TTC549 (cell line): ENCODE measurements around the gene PDK2.

Experiments used
- FAIRE-seq: peaks from 2 replicates; lab custom pipeline; 2012; peaks lifted over from hg19 to GRCh38; lab: Jason Lieb, UNC

The PDK2 gene

DNA sequence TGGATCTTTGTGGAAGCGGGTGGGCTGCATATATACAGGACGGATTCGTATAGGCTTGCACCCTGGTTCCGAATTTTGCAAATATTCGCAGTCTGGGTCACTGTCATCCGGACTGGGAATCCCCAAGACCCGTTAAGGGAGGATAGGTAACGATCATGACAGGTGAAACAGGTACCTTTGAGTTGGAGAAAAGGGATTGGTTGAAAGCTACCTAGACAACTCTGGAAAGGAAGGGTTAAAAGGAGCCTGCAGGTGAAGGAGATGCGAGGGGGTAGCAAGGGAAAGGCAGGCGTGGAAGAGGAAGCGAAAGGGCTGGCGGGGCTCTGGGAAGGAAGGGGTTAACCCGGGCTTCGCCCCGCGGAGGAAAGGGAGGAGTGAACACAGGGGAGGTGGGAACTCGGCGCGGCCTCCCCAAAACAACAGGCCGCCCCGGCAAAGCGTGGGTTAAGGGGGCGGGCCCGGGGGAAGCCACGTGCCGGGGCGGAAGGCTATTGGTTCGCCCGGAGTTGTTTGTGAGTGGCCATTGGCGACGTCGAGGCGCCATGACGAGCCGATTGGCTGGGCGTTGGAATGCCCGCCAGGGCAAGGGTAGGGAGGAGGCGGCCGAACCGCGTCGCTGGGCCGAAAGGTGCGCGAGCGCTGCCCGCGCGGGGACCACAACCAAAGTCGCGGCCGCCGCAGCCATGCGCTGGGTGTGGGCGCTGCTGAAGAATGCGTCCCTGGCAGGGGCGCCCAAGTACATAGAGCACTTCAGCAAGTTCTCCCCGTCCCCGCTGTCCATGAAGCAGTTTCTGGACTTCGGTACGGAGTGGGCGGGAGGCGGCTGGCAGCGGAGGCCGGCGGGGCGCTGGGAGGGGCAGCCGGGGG is at the start of gene PDK2:
TSS of gene PDK2 (plus strand) at position 599 of the 867 bp plus-strand sequence. CDS start at position 684, 85 bp downstream.
- peak; percentile 84 for FAIRE-seq

DNA sequence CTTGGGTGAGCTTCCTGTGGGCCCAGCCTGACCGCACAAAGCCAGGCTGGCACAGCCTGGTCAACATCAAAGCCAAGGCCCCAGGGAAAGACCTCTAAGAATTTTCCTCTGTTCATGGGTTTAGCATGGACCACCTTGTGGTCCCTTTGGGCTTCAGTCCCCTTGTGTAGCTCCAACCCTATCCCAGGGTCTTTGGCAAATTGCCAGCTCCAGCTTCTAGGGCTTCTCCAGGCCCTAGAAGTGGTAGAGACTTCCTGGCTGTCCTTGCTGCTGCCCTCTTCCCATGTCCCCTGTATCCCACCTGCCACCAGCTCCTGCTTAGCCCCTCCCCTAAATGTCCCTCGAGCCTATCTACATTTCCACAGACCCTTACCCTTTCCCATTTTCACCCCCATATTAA is 49.0 kb upstream of the PDK2 start:
- FAIRE-seq = no peak

DNA sequence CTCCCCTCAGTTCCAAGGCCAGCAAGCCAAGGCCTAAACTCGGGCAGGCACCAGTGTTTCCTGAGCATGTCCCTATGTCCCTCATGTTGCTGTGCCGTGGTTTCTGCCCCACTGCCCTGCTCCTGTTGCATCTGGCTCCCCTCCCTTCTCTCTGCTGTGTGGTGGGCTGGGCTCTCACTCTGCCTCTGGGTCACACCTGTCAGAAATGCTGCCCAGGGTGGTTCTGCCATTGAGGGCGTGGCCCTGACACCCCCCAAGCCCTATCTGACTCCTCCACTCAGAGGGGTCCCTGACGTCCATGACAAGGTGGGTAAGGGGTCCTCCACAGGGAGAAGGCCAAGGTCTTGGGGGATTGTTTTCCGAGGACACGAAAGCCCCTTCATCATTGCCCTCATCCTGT is 48.5 kb upstream of the PDK2 start:
- FAIRE-seq = no peak

DNA sequence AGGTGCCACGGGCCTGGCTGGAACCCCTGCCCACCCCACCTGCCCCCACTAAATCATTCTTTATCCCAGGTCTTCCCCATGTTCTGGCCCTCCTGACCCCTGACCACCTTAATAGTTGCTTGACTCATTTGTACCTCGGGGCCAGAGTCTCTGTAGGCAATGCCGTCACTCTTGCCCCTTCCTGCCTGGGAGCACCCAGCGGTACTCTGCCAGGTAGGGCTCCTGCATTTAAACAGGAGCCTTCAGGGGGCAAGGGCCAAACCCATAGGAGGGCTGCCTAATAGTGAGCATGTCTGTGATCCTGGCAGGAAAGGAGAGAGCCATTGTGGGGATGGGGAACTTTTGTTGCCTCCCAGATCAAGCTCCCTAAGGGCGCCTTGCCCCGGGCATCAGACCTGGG is 48.1 kb upstream of the PDK2 start:
- FAIRE-seq = no peak

DNA sequence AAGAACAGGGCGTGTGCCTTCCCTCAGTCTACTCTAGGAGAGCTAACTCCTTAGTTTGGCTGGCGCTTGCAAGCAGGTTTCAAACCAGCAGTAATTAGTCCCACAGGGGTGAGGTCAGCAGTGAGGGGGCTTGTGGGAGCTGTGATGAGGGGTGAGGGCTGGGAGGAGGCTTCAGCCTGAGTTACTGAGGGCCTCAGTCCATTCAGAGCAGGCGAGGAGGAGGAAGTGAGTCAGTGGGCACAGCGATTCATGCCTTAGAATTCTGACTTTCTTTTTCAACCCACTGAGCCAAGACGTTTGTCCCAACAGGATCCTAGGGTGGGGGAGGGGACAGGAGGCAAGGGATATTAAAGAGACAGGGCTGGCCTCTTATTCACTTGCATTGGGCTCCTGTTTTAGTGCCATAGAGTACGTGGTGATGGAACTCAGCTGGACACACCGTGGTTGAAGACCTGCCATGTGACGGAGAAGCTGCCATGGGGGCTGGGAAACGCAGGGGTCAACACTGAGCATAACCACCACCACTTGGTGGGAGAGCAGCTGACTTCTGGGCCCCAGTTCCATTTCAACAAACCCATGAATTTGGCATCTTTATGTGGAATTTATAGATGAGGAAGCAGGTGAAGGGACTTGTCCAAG is 47.5 kb upstream of the PDK2 start:
- no peak for FAIRE-seq

DNA sequence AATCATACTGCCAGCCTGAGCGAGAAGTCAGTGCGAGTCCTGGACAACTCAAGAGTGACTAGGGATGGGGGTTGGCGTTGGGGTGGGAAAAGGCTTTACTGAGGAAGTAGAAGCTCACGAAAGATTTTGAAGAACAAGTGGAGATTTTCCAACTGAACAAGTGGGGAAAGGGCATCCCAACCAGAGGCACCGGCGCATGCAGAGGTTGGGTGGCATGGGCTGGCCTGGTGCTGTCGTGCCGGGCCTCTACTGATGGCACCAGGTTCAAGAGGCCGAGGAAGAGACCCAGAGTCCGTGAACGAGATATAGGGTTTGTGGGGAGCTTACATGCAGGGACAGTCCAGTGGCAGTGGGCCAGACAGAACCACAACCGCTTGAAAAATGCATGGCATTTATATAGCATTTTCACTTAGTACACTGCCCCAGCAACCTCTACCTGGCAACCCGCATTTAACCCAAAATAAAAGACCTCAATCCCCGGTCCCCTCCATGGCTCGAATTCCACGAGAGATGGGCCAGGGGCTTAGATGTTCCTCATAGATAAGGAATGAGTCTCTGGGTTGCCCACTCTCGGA is 46.9 kb upstream of the PDK2 start:
- FAIRE-seq = no peak

DNA sequence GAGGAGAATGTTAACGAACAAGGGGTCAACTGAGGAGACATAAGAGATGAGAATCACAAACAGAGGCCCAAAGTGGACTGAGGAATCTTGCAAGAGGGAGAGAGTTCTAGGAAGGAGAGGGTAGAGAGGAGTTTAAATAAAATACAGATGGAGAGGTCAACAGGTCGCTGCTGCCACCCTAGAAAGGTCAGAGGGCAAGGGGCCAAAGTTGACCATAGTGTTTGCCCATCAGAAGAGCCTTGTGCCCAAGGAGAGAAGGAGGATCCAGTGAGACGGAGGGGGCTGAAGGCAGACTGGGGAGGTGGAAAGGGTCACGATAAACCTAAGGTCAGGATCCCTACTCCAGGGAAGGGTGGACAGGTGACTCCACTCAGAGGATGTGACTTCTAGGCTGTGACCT is 46.2 kb upstream of the PDK2 start:
- FAIRE-seq = no peak

DNA sequence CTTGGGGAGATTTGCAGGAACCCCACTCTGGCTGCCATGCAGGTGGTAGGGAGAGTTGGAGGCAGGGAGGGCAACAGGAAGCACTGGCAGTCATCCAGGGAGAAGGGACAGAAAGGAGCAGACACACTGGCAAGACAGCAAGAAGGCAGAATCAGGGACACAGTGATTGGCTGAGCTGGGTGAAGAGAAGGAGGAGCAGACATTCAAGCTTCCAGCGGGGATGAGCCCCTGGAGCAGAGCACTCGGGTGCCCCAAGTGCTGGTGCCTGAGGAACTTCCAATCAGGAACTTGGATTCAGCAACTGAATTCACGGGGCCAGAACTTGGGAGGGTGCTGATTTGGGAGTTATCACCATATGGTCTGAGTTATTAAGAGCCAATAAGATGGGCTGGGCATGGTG is 45.5 kb upstream of the PDK2 start:
- FAIRE-seq = no peak

DNA sequence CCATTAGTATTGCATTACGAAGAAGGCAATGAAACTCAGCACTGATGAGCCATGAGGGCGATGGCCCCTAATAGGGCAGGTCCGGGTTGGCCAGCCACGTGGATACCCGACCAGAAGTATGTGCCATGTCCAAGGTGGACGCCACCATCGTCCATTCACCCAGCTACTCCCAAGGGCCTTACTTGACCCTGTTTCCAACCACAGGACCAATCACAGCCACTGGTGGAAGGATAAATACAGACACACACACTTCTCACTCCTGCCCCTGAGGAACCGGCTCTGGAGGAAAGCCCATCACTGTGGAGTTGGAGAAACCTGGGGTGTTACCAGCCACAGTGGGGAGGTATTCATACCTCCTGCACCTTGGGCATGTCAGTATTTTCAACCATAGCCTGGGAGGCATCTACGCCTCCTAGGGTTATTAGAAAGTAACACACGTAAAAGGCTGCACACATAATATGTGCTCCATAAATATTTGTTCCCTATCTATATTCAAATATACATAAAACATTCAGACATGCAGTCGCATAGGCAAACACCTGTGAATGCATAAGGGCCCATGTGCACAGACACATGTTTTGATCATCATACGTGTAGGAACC is 44.6 kb upstream of the PDK2 start:
- no peak for FAIRE-seq

DNA sequence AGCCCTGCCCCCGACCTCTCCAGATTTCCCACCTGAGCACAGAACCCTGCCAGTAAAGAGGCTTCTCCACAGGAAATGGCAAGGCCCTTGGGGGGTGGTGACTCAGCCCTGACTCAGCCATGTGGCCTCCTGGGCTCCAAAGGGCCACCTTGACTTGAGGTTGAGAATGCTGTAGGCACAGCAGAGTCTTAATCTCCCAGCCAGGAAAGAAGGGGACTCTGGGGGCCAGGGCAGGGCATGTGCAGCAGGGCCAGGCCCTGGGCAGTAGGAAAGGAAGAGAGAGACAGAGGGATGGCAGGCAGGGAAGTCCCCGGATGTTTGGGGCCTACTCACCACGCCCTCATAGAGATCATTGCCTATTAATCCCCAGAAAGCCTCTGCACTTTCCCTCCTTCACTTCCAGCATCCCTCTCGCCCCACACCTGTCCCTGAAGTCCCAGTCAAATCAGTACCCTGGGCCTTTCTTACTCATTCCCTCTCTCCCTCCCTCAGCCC is 44.0 kb upstream of the PDK2 start:
- no peak for FAIRE-seq

DNA sequence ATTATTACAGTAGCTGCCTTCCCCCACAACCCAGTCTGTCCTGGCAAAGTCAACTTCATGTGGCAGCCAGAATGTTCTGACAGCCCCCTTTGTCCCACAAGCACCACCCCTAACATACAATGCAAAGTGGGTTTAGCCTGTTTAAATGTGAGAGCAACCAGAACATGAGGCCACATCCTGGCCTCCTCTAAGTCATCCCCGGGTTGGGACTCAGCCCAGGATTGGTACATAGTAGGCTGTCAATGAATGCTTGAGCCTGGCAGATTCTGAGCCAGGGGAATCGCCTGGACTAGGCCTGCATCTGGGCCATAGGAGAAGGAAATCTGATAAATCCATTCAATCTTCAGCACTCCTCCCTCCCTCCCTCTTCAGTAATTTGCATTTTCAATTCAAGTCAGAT is 43.5 kb upstream of the PDK2 start:
- FAIRE-seq = no peak

DNA sequence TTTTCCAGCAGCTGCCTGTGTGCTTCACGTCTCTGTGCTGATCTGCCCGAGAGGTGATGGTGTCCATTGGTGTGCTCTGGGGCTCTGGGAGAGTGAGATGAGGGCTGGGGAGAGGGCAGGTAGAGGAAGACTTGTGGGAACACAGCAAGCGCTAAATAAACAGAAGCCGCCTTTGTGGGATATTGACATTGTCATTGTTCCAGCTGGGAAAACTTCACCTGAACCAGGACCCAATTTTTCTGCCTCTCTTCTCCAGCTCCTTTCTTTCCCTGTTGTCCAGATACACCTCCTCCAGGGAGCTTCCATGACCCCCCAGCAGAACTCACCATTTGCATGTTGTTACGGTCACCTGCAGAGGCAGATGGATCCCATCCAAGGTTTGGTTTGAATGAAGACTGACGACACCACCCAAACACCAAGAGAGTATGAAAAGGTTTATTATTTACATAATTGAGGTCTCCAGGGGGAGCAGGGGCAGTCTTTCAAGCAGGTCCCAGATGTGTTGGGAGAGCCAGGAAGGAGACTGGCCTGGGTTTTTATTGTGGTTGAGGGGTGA is 42.8 kb upstream of the PDK2 start:
- no peak for FAIRE-seq

DNA sequence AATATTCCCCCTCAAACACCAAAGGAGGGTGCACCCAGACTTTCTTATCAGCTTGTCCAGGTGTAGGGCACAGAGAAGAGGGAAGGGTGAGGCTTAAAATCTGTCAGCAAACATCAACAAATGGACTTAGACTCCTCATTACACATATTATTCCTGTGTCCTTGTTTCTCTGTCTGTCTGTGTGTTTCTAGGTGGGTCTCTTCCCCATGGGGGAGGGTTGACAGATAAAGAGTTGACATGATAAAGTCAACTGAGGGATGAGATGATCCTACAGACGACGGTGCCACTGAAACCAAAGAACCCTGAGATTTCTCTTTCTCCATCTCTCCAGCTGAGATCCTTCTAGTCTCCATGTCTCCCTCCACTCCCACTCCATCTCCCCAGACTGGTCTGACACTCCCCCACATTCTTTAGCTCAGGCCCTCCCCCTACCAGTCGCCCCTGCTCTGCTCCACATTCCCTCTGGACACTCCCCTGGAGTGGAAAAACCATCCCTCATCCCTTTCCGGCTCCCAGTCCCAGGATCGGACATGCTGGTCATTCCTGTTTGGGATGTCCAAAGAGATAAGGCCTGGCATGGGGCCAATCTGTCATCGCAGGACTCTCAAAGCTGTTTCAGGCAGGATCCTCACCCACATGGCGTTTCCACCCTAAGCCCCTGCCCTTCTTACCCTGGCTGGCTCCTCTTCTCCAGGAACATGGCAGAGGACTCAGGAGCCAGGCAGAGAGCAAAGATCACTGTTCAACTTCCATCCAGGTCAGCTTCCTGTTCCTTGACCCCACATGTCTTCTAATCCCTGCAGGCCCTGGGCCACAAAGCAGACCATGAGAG is 42.1 kb upstream of the PDK2 start:
- FAIRE-seq = no peak

DNA sequence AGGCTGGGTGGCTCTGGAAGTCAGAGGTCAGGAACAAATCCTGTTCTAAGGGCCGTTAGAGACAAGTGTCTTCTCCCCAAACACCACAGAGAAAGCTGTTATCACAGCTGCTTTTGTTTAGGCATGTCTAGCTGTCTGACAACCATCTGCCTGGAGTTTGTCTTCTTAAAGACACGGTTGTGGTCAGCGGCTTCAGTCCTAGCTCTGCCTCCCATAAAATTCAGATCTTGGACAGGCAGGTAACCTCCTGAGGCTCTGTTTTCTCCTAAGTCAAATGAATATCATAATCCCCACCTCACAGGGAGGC is 41.5 kb upstream of the PDK2 start:
- no peak for FAIRE-seq

DNA sequence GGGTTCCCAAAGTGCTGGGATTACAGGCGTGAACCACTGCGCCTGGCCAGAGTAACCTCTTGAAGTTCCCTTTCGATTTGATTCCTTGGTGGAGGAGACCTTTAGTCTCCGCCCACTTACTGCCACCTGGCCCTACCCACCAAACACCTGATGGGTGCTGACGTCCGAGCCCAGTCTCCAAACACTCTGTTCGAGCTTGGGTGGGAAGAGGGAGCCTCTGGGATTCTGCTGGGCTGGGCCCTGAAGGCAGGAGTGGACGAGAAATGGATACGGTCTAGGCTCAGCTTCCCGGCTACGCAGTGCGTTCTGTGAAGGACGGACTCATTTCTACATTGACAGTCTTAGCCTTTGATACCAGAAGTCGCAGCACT is 40.1 kb upstream of the PDK2 start:
- no peak for FAIRE-seq

DNA sequence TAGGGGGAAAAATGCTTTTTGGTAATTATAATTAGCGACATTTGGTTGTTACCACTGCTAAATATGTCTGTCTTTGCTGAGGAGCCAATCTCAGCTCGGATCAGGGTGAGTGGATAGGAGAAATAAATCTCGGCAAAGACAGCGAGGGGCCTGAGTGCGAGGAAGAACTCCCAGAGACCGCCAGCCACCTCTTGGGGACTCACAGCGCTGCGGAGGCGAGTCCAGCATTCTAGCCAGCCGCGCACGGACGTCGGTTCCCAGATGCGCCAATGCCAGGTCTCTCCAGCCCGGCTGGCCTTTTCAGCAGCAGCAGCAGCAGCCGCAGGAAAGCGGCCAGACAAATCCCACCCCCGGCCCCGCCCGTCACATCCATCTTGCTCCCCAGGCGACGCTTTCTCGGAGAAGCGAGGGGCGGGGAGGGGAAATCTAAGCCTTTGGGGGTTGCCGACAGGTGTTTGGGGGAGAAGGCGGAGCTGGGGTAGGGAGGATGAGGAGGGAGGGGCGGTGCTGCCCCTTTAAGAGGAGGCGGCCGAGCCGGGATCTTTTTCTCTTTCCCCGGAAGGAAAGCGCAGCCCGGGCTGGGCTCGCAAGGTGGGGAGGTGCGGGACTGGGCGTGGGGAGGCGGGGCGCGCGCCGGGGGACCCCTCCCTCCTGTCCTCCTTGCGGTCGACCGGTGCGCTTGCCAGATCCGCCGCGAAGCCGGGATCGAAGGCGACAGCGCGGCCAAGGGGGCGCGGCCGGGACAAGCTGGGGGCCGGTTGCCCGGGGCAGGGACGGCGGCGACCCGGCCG is 39.5 kb upstream of the PDK2 start, which contains the start of gene ITGA3:
TSS of gene ITGA3 (plus strand) at position 685 of the 791 bp plus-strand sequence. CDS start 330 bp downstream, outside the sequence.
- FAIRE-seq = no peak

DNA sequence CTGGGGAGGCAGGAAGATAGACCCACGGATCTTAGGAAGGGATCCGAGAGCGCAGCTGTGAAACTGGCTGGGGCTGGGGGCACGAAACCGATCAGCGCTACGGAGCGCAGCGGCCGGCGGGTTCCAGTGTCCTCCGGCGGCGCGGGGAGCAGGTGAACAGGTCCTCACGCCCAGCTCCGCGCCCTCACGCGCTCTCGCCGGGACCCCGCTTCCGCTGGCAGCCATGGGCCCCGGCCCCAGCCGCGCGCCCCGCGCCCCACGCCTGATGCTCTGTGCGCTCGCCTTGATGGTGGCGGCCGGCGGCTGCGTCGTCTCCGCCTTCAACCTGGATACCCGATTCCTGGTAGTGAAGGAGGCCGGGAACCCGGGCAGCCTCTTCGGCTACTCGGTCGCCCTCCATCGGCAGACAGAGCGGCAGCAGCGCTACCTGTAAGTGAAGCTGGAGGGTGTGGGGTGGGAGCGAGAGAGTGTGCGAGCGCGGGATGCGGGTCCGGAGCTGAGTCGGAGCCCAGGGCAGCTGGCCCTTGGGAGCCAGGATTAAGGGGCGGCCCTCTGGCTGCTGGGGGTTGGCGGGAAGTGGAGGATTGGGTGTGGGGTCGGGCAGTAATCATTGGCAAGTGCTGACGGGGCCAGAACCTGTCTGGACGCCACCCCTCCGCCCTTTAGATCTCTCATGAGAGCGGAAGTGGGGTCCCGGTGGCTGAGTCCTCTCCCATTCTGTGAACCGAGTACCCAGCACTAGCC is 38.8 kb upstream of the PDK2 start:
- no peak for FAIRE-seq

DNA sequence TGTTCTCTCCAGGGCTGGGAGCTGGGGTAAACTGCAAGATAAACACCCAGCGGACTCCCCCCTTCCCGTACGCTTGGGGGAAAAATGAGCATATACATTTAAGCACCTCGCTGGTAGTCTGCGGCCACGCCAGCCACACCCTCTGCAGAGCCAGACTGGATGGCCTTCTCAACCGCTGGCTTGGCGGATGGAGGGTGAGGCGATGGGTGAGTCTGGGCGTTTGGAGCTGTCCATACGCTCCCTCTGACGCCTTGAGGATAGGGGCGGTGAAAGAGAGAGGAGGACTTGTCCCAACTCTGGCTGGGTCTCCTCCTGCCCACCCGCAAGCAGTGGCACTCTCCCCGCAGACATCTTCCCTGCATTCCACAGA is 38.2 kb upstream of the PDK2 start:
- no peak for FAIRE-seq

DNA sequence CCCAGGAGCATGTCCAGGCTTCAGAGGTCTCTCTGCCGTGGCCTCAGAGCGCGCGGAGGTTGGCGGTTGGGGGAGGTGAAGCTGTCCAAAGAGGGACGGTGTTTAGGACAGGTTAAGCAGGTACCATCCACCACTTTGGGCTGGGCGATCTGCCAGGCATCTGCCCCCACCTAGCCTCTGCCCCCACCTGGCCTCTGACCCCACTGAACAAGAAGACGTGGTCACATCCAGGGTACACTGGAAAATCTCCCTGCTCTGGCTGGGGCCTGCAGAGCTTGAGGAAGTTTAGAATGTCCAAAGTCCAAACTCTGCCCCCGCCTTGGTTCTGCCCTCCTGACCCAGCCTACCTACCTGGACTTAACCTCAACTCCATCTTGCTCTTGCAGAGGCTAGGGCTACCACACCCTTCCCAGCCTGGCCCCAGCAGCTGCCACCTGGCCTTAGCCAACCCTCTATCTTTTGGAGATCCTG is 37.6 kb upstream of the PDK2 start:
- FAIRE-seq = no peak

DNA sequence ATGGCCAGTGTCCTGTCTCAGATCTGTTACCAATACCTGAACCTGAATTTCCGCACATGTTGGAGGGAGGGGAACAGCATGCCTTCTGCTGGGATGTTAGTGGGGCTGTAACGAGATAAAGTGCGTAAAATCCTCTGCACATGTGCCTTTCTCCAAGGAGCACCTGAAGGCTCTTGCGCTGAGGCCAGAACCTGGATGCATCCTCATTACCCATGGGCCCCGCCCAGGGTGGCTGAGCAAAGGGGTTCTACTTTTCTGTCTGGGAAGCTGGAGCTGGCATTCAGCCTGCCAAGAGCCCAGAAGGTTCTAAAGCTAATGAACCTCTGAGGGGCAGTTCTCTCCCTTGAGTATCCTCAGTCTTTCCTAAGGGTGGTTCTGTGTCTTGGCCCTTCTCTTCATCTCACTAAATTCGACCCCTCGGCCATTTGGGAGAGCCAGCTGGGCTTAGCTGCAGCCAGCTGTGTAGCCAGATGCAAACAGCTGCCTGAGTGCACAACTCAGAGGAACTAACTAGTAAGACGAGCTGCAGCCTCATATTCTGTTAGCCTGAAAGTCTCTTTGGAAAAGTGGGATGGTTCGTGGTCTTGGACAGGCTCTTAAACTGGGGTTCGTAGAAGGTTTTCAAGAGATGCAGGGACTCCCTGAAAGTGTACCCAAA is 36.7 kb upstream of the PDK2 start:
- no peak for FAIRE-seq
